Measurements from ENCODE around the gene ZNF385B.

DNA sequence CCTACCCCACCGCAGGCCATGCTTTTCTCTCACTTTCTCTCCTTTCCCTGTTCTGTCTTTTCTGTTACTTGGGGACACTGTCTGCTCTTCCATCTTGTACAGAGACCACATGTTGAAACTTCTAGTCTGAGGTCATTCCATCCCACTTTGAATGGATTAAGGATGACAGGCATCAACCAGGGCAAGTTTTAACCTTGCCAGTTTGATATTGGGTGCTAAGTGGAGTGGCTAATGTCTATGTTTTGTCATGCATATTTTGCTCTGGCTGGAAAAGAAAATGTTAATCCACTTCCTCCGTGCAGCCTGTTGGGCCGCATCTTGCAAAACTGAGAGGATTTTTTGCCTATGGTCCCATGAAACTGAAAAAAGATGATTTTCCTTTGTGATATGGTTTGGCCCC is 391.3 kb downstream of the ZNF385B start:
- TF ChIP-seq, protein P1, sequence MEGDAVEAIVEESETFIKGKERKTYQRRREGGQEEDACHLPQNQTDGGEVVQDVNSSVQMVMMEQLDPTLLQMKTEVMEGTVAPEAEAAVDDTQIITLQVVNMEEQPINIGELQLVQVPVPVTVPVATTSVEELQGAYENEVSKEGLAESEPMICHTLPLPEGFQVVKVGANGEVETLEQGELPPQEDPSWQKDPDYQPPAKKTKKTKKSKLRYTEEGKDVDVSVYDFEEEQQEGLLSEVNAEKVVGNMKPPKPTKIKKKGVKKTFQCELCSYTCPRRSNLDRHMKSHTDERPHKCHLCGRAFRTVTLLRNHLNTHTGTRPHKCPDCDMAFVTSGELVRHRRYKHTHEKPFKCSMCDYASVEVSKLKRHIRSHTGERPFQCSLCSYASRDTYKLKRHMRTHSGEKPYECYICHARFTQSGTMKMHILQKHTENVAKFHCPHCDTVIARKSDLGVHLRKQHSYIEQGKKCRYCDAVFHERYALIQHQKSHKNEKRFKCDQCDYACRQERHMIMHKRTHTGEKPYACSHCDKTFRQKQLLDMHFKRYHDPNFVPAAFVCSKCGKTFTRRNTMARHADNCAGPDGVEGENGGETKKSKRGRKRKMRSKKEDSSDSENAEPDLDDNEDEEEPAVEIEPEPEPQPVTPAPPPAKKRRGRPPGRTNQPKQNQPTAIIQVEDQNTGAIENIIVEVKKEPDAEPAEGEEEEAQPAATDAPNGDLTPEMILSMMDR (IDR thresholded peaks at IDR 0.05), result no peak
- TF ChIP-seq POLR2A (IDR thresholded peaks at IDR 0.05), result no peak

All from Peyer's patch (tissue), 4 donors.